ENCODE data around the gene STIMATE. TPM values are rescaled to one million over a fixed set of nuclear protein-coding genes. Genes with fewer than 3 reads are reported as not detected.
A peak's percentile ranks its signal among the peaks of the same experiment; 100 is the strongest.

The STIMATE gene
- total RNA-seq, 5 donors from 2014 or later (not counting 1 experiment from before 2014, with no cell fraction given) = 37.3 to 61.8 (median 52.9) TPM

DNA sequence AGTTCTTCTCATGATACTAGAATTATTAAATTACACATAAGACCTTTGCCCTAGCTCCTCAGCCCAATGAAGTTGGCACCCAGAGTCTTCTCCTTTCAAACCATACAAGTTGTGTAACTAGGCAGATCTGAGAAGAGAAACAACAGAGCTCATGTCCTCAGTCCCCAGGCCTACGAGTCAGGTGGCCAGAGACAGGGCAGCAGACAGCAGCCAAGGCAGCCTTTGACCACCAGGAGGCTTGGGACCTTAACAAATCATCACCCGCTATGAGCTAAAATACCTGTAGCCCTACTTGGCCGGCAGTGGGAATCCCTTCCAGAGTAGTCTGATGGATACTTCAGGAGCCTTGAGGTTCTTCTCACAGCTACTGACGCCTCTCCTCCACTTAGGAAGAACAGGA, 18.3 kb downstream of the STIMATE start:
- CTCF ChIA-PET = interaction anchor here in 1 of 2 donors (1.3 kb wide), 1 partner anchor 14 kb away, joined by 7 read pairs; no protein-coding TSS in a partner anchor
- POLR2A ChIA-PET = no interaction called here
- no peak overlapping the region for H3K4me3 Mint-ChIP-seq
- no peak overlapping the region for H3K27ac Mint-ChIP-seq
- H3K27me3 Mint-ChIP-seq = no peaks in the 10 kb centered on the region
- no peak overlapping the region for H3K4me3 ChIP-seq (ENCODE audit: control insufficient read depth in 1 of 2, extremely low read depth in 1 of 2, low read length in 1 of 2)
- peaks cover 2 to 11% of the 10 kb centered on the region in 2 experiments for H3K4me1 ChIP-seq (ENCODE audit: control insufficient read depth in 1 of 2, extremely low read depth in 1 of 2, insufficient read depth in 2 of 2, low read length in 2 of 2)
- no peaks in the 10 kb centered on the region for H3K27me3 ChIP-seq (replicated peaks in 1 of 2; ENCODE audit: control insufficient read depth in 2 of 2, extremely low read depth in 1 of 2, insufficient read depth in 2 of 2, low read length in 1 of 2)
- DNase-seq = no peak
- 40% methylated on average over 1 of the region's 4 CpGs for WGBS (ENCODE audit: insufficient coverage)
- H3K36me3 Mint-ChIP-seq = peaks cover 23% of the 10 kb centered on the region
- no peaks in the 10 kb centered on the region for H3K9me3 ChIP-seq
- H3K27ac ChIP-seq (ENCODE audit: low read length) = no peak overlapping the region
- peaks cover 0 to 5% of the 10 kb centered on the region in 2 donors for H3K36me3 ChIP-seq (ENCODE audit: control insufficient read depth in 2 of 2, extremely low read depth in 1 of 2, insufficient read depth in 1 of 2, low read length in 1 of 2)
- no peaks in the 10 kb centered on the region for H3K9me3 Mint-ChIP-seq
- no peak for ATAC-seq (replicated peaks in 1 of 4)
- peaks cover 25 to 39% (median 36%) of the 10 kb centered on the region in 3 donors for H3K4me1 Mint-ChIP-seq

GRCh38 chr3:52877085-52877484, 20.3 kb downstream of the STIMATE start:
- Histone ChIP-seq H3K4me1 (ENCODE audit: control insufficient read depth in 1 of 2, extremely low read depth in 1 of 2, insufficient read depth in 2 of 2, low read length in 2 of 2) (peaks cover 2 to 11% of the 10 kb centered on the region in 2 experiments), H3K9me3 (no peaks in the 10 kb centered on the region), H3K4me3 (ENCODE audit: control insufficient read depth in 1 of 2, extremely low read depth in 1 of 2, low read length in 1 of 2) (no peak overlapping the region), H3K27ac (ENCODE audit: low read length) (no peak overlapping the region), H3K36me3 (ENCODE audit: control insufficient read depth in 2 of 2, extremely low read depth in 1 of 2, insufficient read depth in 1 of 2, low read length in 1 of 2) (peaks cover 0 to 5% of the 10 kb centered on the region in 2 donors), H3K27me3 (replicated peaks in 1 of 2; ENCODE audit: control insufficient read depth in 2 of 2, extremely low read depth in 1 of 2, insufficient read depth in 2 of 2, low read length in 1 of 2) (no peaks in the 10 kb centered on the region)
- CTCF ChIA-PET = no interaction called here
- no peak for DNase-seq
- Mint-ChIP-seq H3K36me3 (peaks cover 18% of the 10 kb centered on the region), H3K27ac (no peak overlapping the region), H3K9me3 (no peaks in the 10 kb centered on the region), H3K4me3 (no peak overlapping the region), H3K27me3 (no peaks in the 10 kb centered on the region), H3K4me1 (peaks cover 28 to 42% (median 35%) of the 10 kb centered on the region in 3 donors)
- no CpG with 5 or more reads among the region's 3 CpGs for WGBS (ENCODE audit: insufficient coverage)
- POLR2A ChIA-PET = interaction anchor here in 1 of 2 donors (0.6 kb wide), 1 partner anchor 116 kb away, joined by 3 read pairs; no protein-coding TSS in a partner anchor
- ATAC-seq (replicated peaks in 1 of 4) = no peak

DNA sequence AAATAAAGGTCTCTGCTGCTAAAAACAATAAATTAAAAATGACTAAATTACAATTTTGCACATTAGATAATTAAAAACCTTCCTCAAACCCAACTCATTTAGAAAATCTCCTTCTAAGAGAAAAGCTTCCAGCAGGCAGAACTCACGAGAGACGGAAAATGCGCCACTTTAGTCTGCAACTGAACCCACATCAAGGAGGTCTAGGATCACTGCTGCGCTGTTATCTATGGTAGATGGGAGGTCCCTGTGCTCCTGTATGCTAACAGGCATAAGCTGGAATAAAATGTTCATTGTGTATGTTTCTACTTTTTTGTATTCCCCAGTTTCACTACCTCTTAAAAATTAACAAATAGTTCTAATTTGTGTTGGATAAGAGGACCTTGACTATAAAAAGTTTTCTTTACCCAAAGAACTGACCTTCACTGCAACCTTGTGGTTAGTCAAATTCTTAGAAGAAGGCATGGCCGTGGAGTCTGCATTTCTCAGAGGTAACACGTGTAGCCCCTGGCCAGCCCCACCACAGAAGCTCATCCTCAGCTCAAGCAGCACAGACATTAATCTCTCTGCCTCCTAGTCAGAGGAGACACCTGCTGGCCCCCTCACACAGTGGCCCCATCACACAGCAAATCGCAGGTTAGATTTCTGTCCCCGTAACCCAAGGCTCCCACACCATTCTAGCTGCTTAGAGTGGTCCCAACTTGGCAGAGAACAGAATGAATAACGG, 22.3 kb downstream of the STIMATE start:
- H3K4me3 Mint-ChIP-seq = no peak overlapping the region
- no peaks in the 10 kb centered on the region for H3K9me3 ChIP-seq
- H3K36me3 ChIP-seq (ENCODE audit: control insufficient read depth in 2 of 2, extremely low read depth in 1 of 2, insufficient read depth in 1 of 2, low read length in 1 of 2) = peaks cover 0 to 5% of the 10 kb centered on the region in 2 donors
- H3K4me1 Mint-ChIP-seq = peaks cover 35 to 46% (median 45%) of the 10 kb centered on the region in 3 donors
- peak overlapping the region in 1 of 2 donors; percentile 52 for H3K27ac Mint-ChIP-seq
- no peaks in the 10 kb centered on the region for H3K9me3 Mint-ChIP-seq
- peaks cover 20% of the 10 kb centered on the region for H3K36me3 Mint-ChIP-seq
- H3K27ac ChIP-seq (ENCODE audit: low read length) = no peak overlapping the region
- H3K4me1 ChIP-seq (ENCODE audit: control insufficient read depth in 1 of 2, extremely low read depth in 1 of 2, insufficient read depth in 2 of 2, low read length in 2 of 2) = peaks cover 2 to 11% of the 10 kb centered on the region in 2 experiments
- CTCF ChIA-PET = no interaction called here
- 7% methylated on average over 2 of the region's 9 CpGs for WGBS (ENCODE audit: insufficient coverage)
- DNase-seq = peak in 1 of 35 experiments; percentile 12
- no peak overlapping the region for H3K4me3 ChIP-seq (ENCODE audit: control insufficient read depth in 1 of 2, extremely low read depth in 1 of 2, low read length in 1 of 2)
- POLR2A ChIA-PET = no interaction called here
- H3K27me3 Mint-ChIP-seq = no peaks in the 10 kb centered on the region
- no peaks in the 10 kb centered on the region for H3K27me3 ChIP-seq (replicated peaks in 1 of 2; ENCODE audit: control insufficient read depth in 2 of 2, extremely low read depth in 1 of 2, insufficient read depth in 2 of 2, low read length in 1 of 2)
- peak in 1 of 4 experiments; percentile 72 for ATAC-seq (replicated peaks in 1 of 4)

- Histone ChIP-seq H3K9me3 (no peaks in the 10 kb centered on the region), H3K4me1 (ENCODE audit: control insufficient read depth in 1 of 2, extremely low read depth in 1 of 2, insufficient read depth in 2 of 2, low read length in 2 of 2) (peaks cover 2 to 11% of the 10 kb centered on the region in 2 experiments), H3K4me3 (ENCODE audit: control insufficient read depth in 1 of 2, extremely low read depth in 1 of 2, low read length in 1 of 2) (no peak overlapping the region), H3K27me3 (replicated peaks in 1 of 2; ENCODE audit: control insufficient read depth in 2 of 2, extremely low read depth in 1 of 2, insufficient read depth in 2 of 2, low read length in 1 of 2) (no peaks in the 10 kb centered on the region), H3K36me3 (ENCODE audit: control insufficient read depth in 2 of 2, extremely low read depth in 1 of 2, insufficient read depth in 1 of 2, low read length in 1 of 2) (peaks cover 0 to 4% of the 10 kb centered on the region in 2 donors), H3K27ac (ENCODE audit: low read length) (no peak overlapping the region)
- ChIA-PET POLR2A (no interaction called here), CTCF (interaction anchor here in 1 of 2 donors (1.0 kb wide), 1 partner anchor 18 kb away, joined by 3 read pairs; no protein-coding TSS in a partner anchor)
- 57% methylated on average over 2 of the region's 5 CpGs for WGBS (ENCODE audit: insufficient coverage)
- no peak overlapping the region for H3K27ac Mint-ChIP-seq
- H3K9me3 Mint-ChIP-seq = no peaks in the 10 kb centered on the region
- no peak for ATAC-seq (replicated peaks in 1 of 4)
- no peak overlapping the region for H3K4me3 Mint-ChIP-seq
- H3K4me1 Mint-ChIP-seq = peaks cover 35 to 53% (median 46%) of the 10 kb centered on the region in 3 donors
- no peak for DNase-seq
- H3K36me3 Mint-ChIP-seq = peaks cover 18% of the 10 kb centered on the region
- H3K27me3 Mint-ChIP-seq = no peaks in the 10 kb centered on the region
These were observed 23.1 kb downstream of the STIMATE start for GRCh38 chr3:52874160-52874701.

DNA sequence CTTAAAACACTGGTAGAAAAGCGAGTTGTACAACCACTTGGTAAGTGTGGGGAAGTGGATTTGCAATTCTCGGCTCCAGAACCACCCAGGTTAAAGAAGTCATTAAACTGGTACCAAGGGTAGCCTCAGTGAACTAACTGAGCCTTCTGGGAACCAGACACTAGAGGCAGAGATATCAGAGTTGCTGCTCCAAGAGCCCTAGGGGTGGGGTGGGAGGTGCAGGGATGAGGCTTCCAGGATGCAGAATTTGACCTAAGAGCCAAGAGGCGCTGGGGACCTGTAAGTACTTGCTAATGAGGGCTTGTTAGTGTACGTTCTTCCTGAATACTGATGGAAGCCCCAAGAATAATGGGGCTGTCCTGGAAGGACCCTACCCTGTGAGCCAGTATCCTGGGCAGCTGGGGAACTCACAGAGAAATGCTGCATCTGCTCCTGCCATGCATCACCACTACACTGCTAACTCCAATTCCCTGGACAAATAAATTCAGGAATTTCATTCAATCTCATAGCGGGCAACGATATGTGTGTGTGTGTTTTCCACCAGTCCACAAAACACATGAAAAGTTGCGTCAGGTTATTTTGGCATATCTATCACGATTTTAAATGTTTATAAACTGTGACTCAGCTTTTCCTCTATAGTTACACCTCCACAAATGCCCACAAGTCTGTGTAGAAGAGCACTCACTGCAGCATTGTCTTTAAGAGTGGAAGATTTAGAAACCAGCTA, 23.8 kb downstream of the STIMATE start:
- no peaks in the 10 kb centered on the region for H3K9me3 Mint-ChIP-seq
- 91% methylated on average over 4 of the region's 8 CpGs for WGBS (ENCODE audit: insufficient coverage)
- Histone ChIP-seq H3K4me1 (ENCODE audit: control insufficient read depth in 1 of 2, extremely low read depth in 1 of 2, insufficient read depth in 2 of 2, low read length in 2 of 2) (peaks cover 2 to 11% of the 10 kb centered on the region in 2 experiments), H3K36me3 (ENCODE audit: control insufficient read depth in 2 of 2, extremely low read depth in 1 of 2, insufficient read depth in 1 of 2, low read length in 1 of 2) (no peaks in the 10 kb centered on the region), H3K27ac (ENCODE audit: low read length) (no peak overlapping the region), H3K9me3 (no peaks in the 10 kb centered on the region), H3K4me3 (ENCODE audit: control insufficient read depth in 1 of 2, extremely low read depth in 1 of 2, low read length in 1 of 2) (no peak overlapping the region), H3K27me3 (replicated peaks in 1 of 2; ENCODE audit: control insufficient read depth in 2 of 2, extremely low read depth in 1 of 2, insufficient read depth in 2 of 2, low read length in 1 of 2) (no peaks in the 10 kb centered on the region)
- H3K4me3 Mint-ChIP-seq = no peak overlapping the region
- CTCF ChIA-PET = interaction anchor here in 1 of 2 donors (1.0 kb wide), 1 partner anchor 19 kb away, joined by 3 read pairs; no protein-coding TSS in a partner anchor
- POLR2A ChIA-PET = no interaction called here
- ATAC-seq (replicated peaks in 1 of 4) (no peak), DNase-seq (no peak)
- H3K27ac Mint-ChIP-seq = no peak overlapping the region
- no peaks in the 10 kb centered on the region for H3K27me3 Mint-ChIP-seq
- peaks cover 35 to 49% (median 45%) of the 10 kb centered on the region in 3 donors for H3K4me1 Mint-ChIP-seq
- H3K36me3 Mint-ChIP-seq = peaks cover 19% of the 10 kb centered on the region

- WGBS (ENCODE audit: insufficient coverage) = no CpG with 5 or more reads among the region's 3 CpGs
- DNase-seq = no peak
- no peak overlapping the region for H3K4me3 ChIP-seq (ENCODE audit: control insufficient read depth in 1 of 2, extremely low read depth in 1 of 2, low read length in 1 of 2)
- ATAC-seq (replicated peaks in 1 of 4) = no peak
- Mint-ChIP-seq H3K36me3 (peaks cover 20% of the 10 kb centered on the region), H3K27ac (no peak overlapping the region), H3K4me3 (no peak overlapping the region), H3K27me3 (no peaks in the 10 kb centered on the region), H3K9me3 (no peaks in the 10 kb centered on the region), H3K4me1 (peaks cover 35 to 46% (median 42%) of the 10 kb centered on the region in 3 donors)
- H3K9me3 ChIP-seq = no peaks in the 10 kb centered on the region
- H3K27me3 ChIP-seq (replicated peaks in 1 of 2; ENCODE audit: control insufficient read depth in 2 of 2, extremely low read depth in 1 of 2, insufficient read depth in 2 of 2, low read length in 1 of 2) = no peaks in the 10 kb centered on the region
- H3K27ac ChIP-seq (ENCODE audit: low read length) = no peak overlapping the region
- ChIA-PET POLR2A (no interaction called here), CTCF (no interaction called here)
- no peaks in the 10 kb centered on the region for H3K36me3 ChIP-seq (ENCODE audit: control insufficient read depth in 2 of 2, extremely low read depth in 1 of 2, insufficient read depth in 1 of 2, low read length in 1 of 2)
- H3K4me1 ChIP-seq (ENCODE audit: control insufficient read depth in 1 of 2, extremely low read depth in 1 of 2, insufficient read depth in 2 of 2, low read length in 2 of 2) = peaks cover 2 to 11% of the 10 kb centered on the region in 2 experiments
These were observed 25.1 kb downstream of the STIMATE start for GRCh38 chr3:52872245-52872644.
